CD4-positive, alpha-beta T cell (primary cell): ENCODE results near the gene CREB3L1. TPM values are rescaled to one million over a fixed set of nuclear protein-coding genes. Genes with fewer than 3 reads are reported as not detected.

Experiments
- ATAC-seq: fragments of 200-7000 bp; cut with Tn5 transposase; one replicate; pipeline ENCODE4 v1.10.0; 2022; ENCODE audit warnings: mild to moderate bottlenecking; ENCODE audit not compliant: poor library complexity
- CTCF ChIA-PET: fragments of 350-600 bp; sonication (Branson Sonifier 250); formaldehyde crosslinking; loops from one replicate; lab custom pipeline; 2021; ENCODE audit warnings: antibody characterized with exemption, inconsistent platforms; lab: Charles Lee
- POLR2A ChIA-PET: fragments of 350-600 bp; sonication (Branson Sonifier 250); formaldehyde crosslinking; loops from one replicate; lab custom pipeline; 2021; ENCODE audit warnings: antibody characterized with exemption, inconsistent platforms; lab: Charles Lee
- DNase-seq, 14 experiments: peaks; one replicate each; pipeline ENCODE4 v3.0.0-alpha.2; 2013 to 2020; ENCODE audit warnings: mixed read lengths in 2 of 14
- H3K27ac ChIP-seq, 2 donors: one replicate each; pipeline versions ENCODE4 v1.5.1 to v1.7.0; 2013; ENCODE audit warnings: low read length in 2 of 2, low read depth in 1 of 2, mild to moderate bottlenecking in 1 of 2
- H3K27me3 ChIP-seq, 2 experiments: 1 replicate in 1 of 2; 2 replicates in 1 of 2; pipeline versions ENCODE4 v1.6.1 to v1.7.0; 2013; ENCODE audit warnings: low read length in 2 of 2, control low read depth in 1 of 2, mild to moderate bottlenecking in 1 of 2, moderate library complexity in 1 of 2; ENCODE audit not compliant: insufficient read depth in 2 of 2, control insufficient read depth in 1 of 2
- H3K36me3 ChIP-seq: one replicate; pipeline ENCODE4 v1.6.1; 2013; ENCODE audit warnings: low read length, control low read depth; ENCODE audit not compliant: insufficient read depth
- H3K4me1 ChIP-seq: one replicate; pipeline ENCODE4 v1.6.1; 2013; ENCODE audit warnings: low read length, control low read depth; ENCODE audit not compliant: insufficient read depth
- H3K4me3 ChIP-seq: one replicate; pipeline ENCODE4 v1.5.1; 2013; ENCODE audit warnings: mild to moderate bottlenecking, low read length, moderate library complexity
- H3K9me3 ChIP-seq, 2 experiments: 1 replicate in 1 of 2; 2 replicates in 1 of 2; pipeline versions ENCODE4 v1.6.1 to v1.7.0; 2013; ENCODE audit warnings: low read length in 2 of 2, mild to moderate bottlenecking in 2 of 2, control low read depth in 1 of 2, moderate library complexity in 1 of 2; ENCODE audit not compliant: control insufficient read depth in 1 of 2, insufficient read depth in 1 of 2
- H3K27ac Mint-ChIP-seq: one replicate; pipeline ENCODE4 v1.8.0; 2020; ENCODE audit warnings: mixed read lengths
- H3K27me3 Mint-ChIP-seq: one replicate; pipeline ENCODE4 v1.8.0; 2021; ENCODE audit warnings: mixed read lengths
- H3K36me3 Mint-ChIP-seq: one replicate; pipeline ENCODE4 v1.8.0; 2021; ENCODE audit warnings: low read depth, mixed read lengths
- H3K4me1 Mint-ChIP-seq: one replicate; pipeline ENCODE4 v1.8.0; 2021; ENCODE audit warnings: low read depth, mixed read lengths
- H3K4me3 Mint-ChIP-seq: one replicate; pipeline ENCODE4 v1.8.0; 2020; ENCODE audit warnings: mild to moderate bottlenecking, mixed read lengths
- H3K9me3 Mint-ChIP-seq: one replicate; pipeline ENCODE4 v1.8.0; 2020; ENCODE audit warnings: mixed read lengths
- CTCF ChIP-seq: fragments of 200-600 bp; IDR thresholded peaks from one replicate; pipeline ENCODE4 v1.8.0; 2022; ENCODE audit warnings: antibody characterized with exemption, mild to moderate bottlenecking
- intact Hi-C, 2 experiments: fragments of 100-400 bp; cut with DNase I in 1 of 2; cut with micrococcal nuclease in 1 of 2; formaldehyde crosslinking; loops; one replicate each; pipeline versions ENCODE4 v1.15.1 to v1.9.0; 2023 to 2025; cut with DNase I, micrococcal nuclease
- total RNA-seq, 174 experiments: library from RNA in 2 of 174; stranded (reverse) in 2 of 174; gene quantifications; one replicate each; pipeline ENCODE4 v1.2.3 and lab custom pipeline; 2021 to 2026

The CREB3L1 gene
- total RNA-seq, 2 experiments from 2014 or later: not detected

GRCh38 chr11:46238078-46238966 is 39.1 kb upstream of the CREB3L1 start:
- DNase-seq (peak in 13 of 14 experiments; percentile 3 to 82 (median 42)), ATAC-seq (peak; percentile 63)
- TF ChIP-seq CTCF: no peak
- Mint-ChIP-seq H3K4me1 (peaks cover 15% of the 10 kb centered on the region), H3K9me3 (no peaks in the 10 kb centered on the region), H3K27me3 (peaks cover 56% of the 10 kb centered on the region), H3K36me3 (no peaks in the 10 kb centered on the region), H3K27ac (no peak overlapping the region), H3K4me3 (peak overlapping the region; percentile 74)
- Histone ChIP-seq H3K27me3 (peaks cover 14 to 15% of the 10 kb centered on the region in 2 experiments), H3K4me1 (peaks cover 33% of the 10 kb centered on the region), H3K27ac (no peak overlapping the region), H3K36me3 (no peaks in the 10 kb centered on the region), H3K4me3 (peak overlapping the region; percentile 41), H3K9me3 (peaks cover 0 to 5% of the 10 kb centered on the region in 2 experiments)
- POLR2A ChIA-PET: interaction anchor here (0.6 to 3.6 kb wide), 5 partner anchors 57 to 274 kb away, joined by 3 to 10 read pairs (median 5); no protein-coding TSS in a partner anchor
- intact Hi-C loops: loop anchor here (2.0 to 10.0 kb wide), 6 partner anchors 111 to 298 kb away; partner anchors contain the start of gene PHF21A (in 1 of the 2)
- CTCF ChIA-PET: interaction anchor here (0.5 to 3.1 kb wide), 7 partner anchors 58 to 354 kb away, joined by 3 to 21 read pairs (median 5); partner anchors contain the start of gene DGKZ

GRCh38 chr11:46238967-46239800 is 38.3 kb upstream of the CREB3L1 start:
- Mint-ChIP-seq H3K4me3 (peak overlapping the region; percentile 65), H3K27me3 (peaks cover 49% of the 10 kb centered on the region), H3K4me1 (peaks cover 15% of the 10 kb centered on the region), H3K27ac (no peak overlapping the region), H3K36me3 (no peaks in the 10 kb centered on the region), H3K9me3 (no peaks in the 10 kb centered on the region)
- H3K36me3 ChIP-seq: no peaks in the 10 kb centered on the region
- intact Hi-C loops: loop anchor here (1.0 to 10.0 kb wide), 7 partner anchors 69 to 298 kb away; partner anchors contain the start of gene PHF21A (in 1 of the 2)
- ChIA-PET CTCF (interaction anchor here (0.6 to 3.1 kb wide), 11 partner anchors 9 to 290 kb away, joined by 3 to 21 read pairs (median 5); partner anchors contain the start of gene DGKZ), POLR2A (interaction anchor here (0.6 to 3.6 kb wide), 4 partner anchors 93 to 395 kb away, joined by 3 to 10 read pairs (median 7); no protein-coding TSS in a partner anchor)
- TF ChIP-seq CTCF: peak; percentile 97
- no peak overlapping the region for H3K27ac ChIP-seq
- H3K4me3 ChIP-seq: peak overlapping the region; percentile 41
- DNase-seq (peak; percentile 53 to 91 (median 78)), ATAC-seq (peak; percentile 80)
- peaks cover 14 to 15% of the 10 kb centered on the region in 2 experiments for H3K27me3 ChIP-seq
- H3K9me3 ChIP-seq: peaks cover 0 to 5% of the 10 kb centered on the region in 2 experiments
- H3K4me1 ChIP-seq: peaks cover 38% of the 10 kb centered on the region

GRCh38 chr11:46239801-46240061 is 37.7 kb upstream of the CREB3L1 start:
- intact Hi-C loops: loop anchor here (1.0 to 10.0 kb wide), 10 partner anchors 69 to 395 kb away; partner anchors contain the start of genes ATG13 (in 2 of the 2), HARBI1 (in 2 of the 2), CRY2 (in 1 of the 2) and PHF21A (in 1 of the 2)
- no peak for TF ChIP-seq CTCF
- Mint-ChIP-seq H3K4me1 (peaks cover 15% of the 10 kb centered on the region), H3K36me3 (no peaks in the 10 kb centered on the region), H3K4me3 (peak overlapping the region; percentile 65), H3K27me3 (peaks cover 44% of the 10 kb centered on the region), H3K27ac (no peak overlapping the region), H3K9me3 (no peaks in the 10 kb centered on the region)
- H3K27ac ChIP-seq: no peak overlapping the region
- ATAC-seq: no peak
- no peaks in the 10 kb centered on the region for H3K36me3 ChIP-seq
- H3K27me3 ChIP-seq: peaks cover 14 to 15% of the 10 kb centered on the region in 2 experiments
- H3K9me3 ChIP-seq: peaks cover 0 to 5% of the 10 kb centered on the region in 2 experiments
- ChIA-PET POLR2A (interaction anchor here (0.6 to 3.6 kb wide), 4 partner anchors 93 to 396 kb away, joined by 3 to 10 read pairs (median 7); no protein-coding TSS in a partner anchor), CTCF (interaction anchor here (0.6 to 3.1 kb wide), 10 partner anchors 9 to 290 kb away, joined by 3 to 21 read pairs (median 4); partner anchors contain the start of gene DGKZ)
- H3K4me1 ChIP-seq: peaks cover 38% of the 10 kb centered on the region
- H3K4me3 ChIP-seq: no peak overlapping the region
- no peak for DNase-seq
